Esophagus muscularis mucosa (tissue), 4 donors: ENCODE data around the gene KPNA1. TPM values are rescaled to one million over a fixed set of nuclear protein-coding genes. Genes with fewer than 3 reads are reported as not detected.

Experiments used
- DNase-seq: peaks from one replicate; pipeline ENCODE4 v3.0.0-alpha.2; 2017; ENCODE audit errors: extremely low spot score
- H3K27ac ChIP-seq, 4 donors: fragments of 200-600 bp; sonication (generic); replicated peaks in 1 of 4; 1 replicate in 3 of 4; 2 replicates in 1 of 4; pipeline ENCODE4 v1.5.1; 2016 to 2019; ENCODE audit warnings: mild to moderate bottlenecking in 1 of 4
- H3K27me3 ChIP-seq, 4 donors: fragments of 200-600 bp; sonication (generic); one replicate each; pipeline versions ENCODE4 v1.5.1 to v1.6.0; 2016 to 2019
- H3K36me3 ChIP-seq, 4 donors: fragments of 200-600 bp; sonication (generic); one replicate each; pipeline ENCODE4 v1.5.1; 2016 to 2019
- H3K4me1 ChIP-seq, 4 donors: fragments of 200-600 bp; sonication (generic); one replicate each; pipeline ENCODE4 v1.5.1; 2016 to 2019
- H3K4me3 ChIP-seq, 4 donors: fragments of 200-600 bp; sonication (generic); 1 replicate in 2 of 4; 2 replicates in 2 of 4; pipeline ENCODE4 v1.5.1; 2016 to 2019; ENCODE audit warnings: mild to moderate bottlenecking in 4 of 4, moderate library complexity in 1 of 4
- H3K9me3 ChIP-seq, 4 donors: fragments of 200-600 bp; sonication (generic); 1 replicate in 3 of 4; 2 replicates in 1 of 4; pipeline ENCODE4 v1.5.1; 2016 to 2019
- EP300 ChIP-seq: sonication (generic); formaldehyde crosslinking; IDR thresholded peaks from one replicate; pipeline ENCODE4 v1.6.1; 2017; ENCODE audit warnings: antibody characterized with exemption
- POLR2A ChIP-seq: fragments of 450-650 bp; IDR thresholded peaks from one replicate; pipeline ENCODE4 v1.6.1; 2017; ENCODE audit warnings: antibody characterized with exemption, moderate library complexity, mild to moderate bottlenecking, low read depth
- POLR2AphosphoS5 ChIP-seq, 2 donors: sonication (generic); formaldehyde crosslinking; IDR thresholded peaks; one replicate each; pipeline ENCODE4 v1.6.1; 2017; ENCODE audit warnings: antibody characterized with exemption in 2 of 2
- WGBS: methylation state at CpG from one replicate; pipeline ENCODE4 v1.1.5; 2018; 5-methylcytosine and 5-hydroxymethylcytosine counted together
- intact Hi-C: fragments of 100-400 bp; cut with DNase I; formaldehyde crosslinking; loops from one replicate; pipeline ENCODE4 v1.15.1; 2023
- total RNA-seq, 4 donors: library from RNA; depleted of rRNA; stranded (reverse); fragments of >200 nt; gene quantifications; one replicate each; pipeline versions ENCODE4 v1.1.0 to v1.2.1, GENCODE V29; 2016
- TF ChIP-seq, protein P1 (sequence below), 3 experiments: fragments of 200-600 bp in 2 of 3; fragments of 450-650 bp in 1 of 3; sonication (generic) in 2 of 3; IDR thresholded peaks; one replicate each; pipeline ENCODE4 v1.5.1; 2017 to 2019; ENCODE audit warnings: antibody characterized with exemption in 3 of 3, mild to moderate bottlenecking in 2 of 3, moderate library complexity in 1 of 3

The KPNA1 gene
- total RNA-seq, 4 donors from 2014 or later: 28.2 to 47.4 (median 45.3) TPM

- Histone ChIP-seq H3K36me3 (peaks cover 16 to 71% (median 57%) of the 10 kb centered on the region in 4 donors), H3K27me3 (no peaks in the 10 kb centered on the region), H3K27ac (no peak overlapping the region), H3K4me3 (no peak overlapping the region), H3K4me1 (peaks cover 20 to 31% (median 24%) of the 10 kb centered on the region in 4 donors), H3K9me3 (no peaks in the 10 kb centered on the region)
- DNase-seq: no peak
- no peak for TF ChIP-seq POLR2AphosphoS5 (IDR thresholded peaks at IDR 0.05)
- TF ChIP-seq EP300: no peak
- no peak for TF ChIP-seq POLR2A
- TF ChIP-seq, protein P1, sequence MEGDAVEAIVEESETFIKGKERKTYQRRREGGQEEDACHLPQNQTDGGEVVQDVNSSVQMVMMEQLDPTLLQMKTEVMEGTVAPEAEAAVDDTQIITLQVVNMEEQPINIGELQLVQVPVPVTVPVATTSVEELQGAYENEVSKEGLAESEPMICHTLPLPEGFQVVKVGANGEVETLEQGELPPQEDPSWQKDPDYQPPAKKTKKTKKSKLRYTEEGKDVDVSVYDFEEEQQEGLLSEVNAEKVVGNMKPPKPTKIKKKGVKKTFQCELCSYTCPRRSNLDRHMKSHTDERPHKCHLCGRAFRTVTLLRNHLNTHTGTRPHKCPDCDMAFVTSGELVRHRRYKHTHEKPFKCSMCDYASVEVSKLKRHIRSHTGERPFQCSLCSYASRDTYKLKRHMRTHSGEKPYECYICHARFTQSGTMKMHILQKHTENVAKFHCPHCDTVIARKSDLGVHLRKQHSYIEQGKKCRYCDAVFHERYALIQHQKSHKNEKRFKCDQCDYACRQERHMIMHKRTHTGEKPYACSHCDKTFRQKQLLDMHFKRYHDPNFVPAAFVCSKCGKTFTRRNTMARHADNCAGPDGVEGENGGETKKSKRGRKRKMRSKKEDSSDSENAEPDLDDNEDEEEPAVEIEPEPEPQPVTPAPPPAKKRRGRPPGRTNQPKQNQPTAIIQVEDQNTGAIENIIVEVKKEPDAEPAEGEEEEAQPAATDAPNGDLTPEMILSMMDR (IDR thresholded peaks at IDR 0.05): no peak
- intact Hi-C loops: no loop called here
- WGBS: 83% methylated on average over 6 of the region's 6 CpGs
These were observed 104.1 kb downstream of the KPNA1 start for GRCh38 chr3:122410639-122411038.

- intact Hi-C loops: no loop called here
- H3K36me3 ChIP-seq: peaks cover 16 to 75% (median 62%) of the 10 kb centered on the region in 4 donors
- H3K4me3 ChIP-seq: no peak overlapping the region
- peak overlapping the region in 1 of 4 donors; percentile 2 for H3K27ac ChIP-seq
- TF ChIP-seq POLR2AphosphoS5 (IDR thresholded peaks at IDR 0.05) (no peak), EP300 (no peak), POLR2A (no peak)
- TF ChIP-seq, protein P1 (IDR thresholded peaks at IDR 0.05): no peak
- DNase-seq: no peak
- H3K9me3 ChIP-seq: no peaks in the 10 kb centered on the region
- no peaks in the 10 kb centered on the region for H3K27me3 ChIP-seq
- 85% methylated on average over 4 of the region's 4 CpGs for WGBS
- H3K4me1 ChIP-seq: peaks cover 16 to 28% (median 20%) of the 10 kb centered on the region in 4 donors
These were observed 104.6 kb downstream of the KPNA1 start for GRCh38 chr3:122410111-122410510.

- Histone ChIP-seq H3K4me3 (no peak overlapping the region), H3K9me3 (no peaks in the 10 kb centered on the region), H3K36me3 (peaks cover 19 to 82% (median 68%) of the 10 kb centered on the region in 4 donors), H3K4me1 (peaks cover 9 to 22% (median 14%) of the 10 kb centered on the region in 4 donors), H3K27ac (peak overlapping the region in 1 of 4 donors; percentile 2), H3K27me3 (no peaks in the 10 kb centered on the region)
- intact Hi-C loops: no loop called here
- no peak for DNase-seq
- 66% methylated on average over 6 of the region's 6 CpGs for WGBS
- TF ChIP-seq POLR2AphosphoS5 (IDR thresholded peaks at IDR 0.05) (no peak), POLR2A (no peak), EP300 (no peak)
- TF ChIP-seq, protein P1 (IDR thresholded peaks at IDR 0.05): no peak
These were observed 105.3 kb downstream of the KPNA1 start for GRCh38 chr3:122409446-122409845.

- DNase-seq: no peak
- Histone ChIP-seq H3K4me3 (no peak overlapping the region), H3K36me3 (peaks cover 23 to 94% (median 80%) of the 10 kb centered on the region in 4 donors), H3K27me3 (no peaks in the 10 kb centered on the region), H3K4me1 (peaks cover 0 to 9% (median under 1%) of the 10 kb centered on the region in 4 donors), H3K9me3 (no peaks in the 10 kb centered on the region), H3K27ac (no peak overlapping the region)
- intact Hi-C loops: no loop called here
- 92% methylated on average over 1 of the region's 1 CpG for whole genome bisulfite sequencing
- TF ChIP-seq POLR2AphosphoS5 (IDR thresholded peaks at IDR 0.05): no peak
- TF ChIP-seq POLR2A: no peak
- no peak for TF ChIP-seq EP300
- TF ChIP-seq, protein P1 (IDR thresholded peaks at IDR 0.05): no peak
These were observed 106.8 kb downstream of the KPNA1 start for GRCh38 chr3:122407946-122408345.

- H3K27me3 ChIP-seq: no peaks in the 10 kb centered on the region
- H3K27ac ChIP-seq: no peak overlapping the region
- no peak for DNase-seq
- no peak for TF ChIP-seq EP300
- TF ChIP-seq, protein P1 (IDR thresholded peaks at IDR 0.05): no peak
- TF ChIP-seq POLR2AphosphoS5 (IDR thresholded peaks at IDR 0.05): no peak
- TF ChIP-seq POLR2A: no peak
- H3K4me1 ChIP-seq: no peaks in the 10 kb centered on the region
- intact Hi-C loops: no loop called here
- H3K36me3 ChIP-seq: peaks cover 23 to 84% (median 73%) of the 10 kb centered on the region in 4 donors
- no peaks in the 10 kb centered on the region for H3K9me3 ChIP-seq
- 86% methylated on average over 4 of the region's 4 CpGs for WGBS
- H3K4me3 ChIP-seq: no peak overlapping the region
These were observed 108.5 kb downstream of the KPNA1 start for GRCh38 chr3:122406198-122406597.
